ENCODE results near the gene PRSS50.
A peak's percentile ranks its signal among the peaks of the same experiment; 100 is the strongest.

Gene PRSS50

DNA sequence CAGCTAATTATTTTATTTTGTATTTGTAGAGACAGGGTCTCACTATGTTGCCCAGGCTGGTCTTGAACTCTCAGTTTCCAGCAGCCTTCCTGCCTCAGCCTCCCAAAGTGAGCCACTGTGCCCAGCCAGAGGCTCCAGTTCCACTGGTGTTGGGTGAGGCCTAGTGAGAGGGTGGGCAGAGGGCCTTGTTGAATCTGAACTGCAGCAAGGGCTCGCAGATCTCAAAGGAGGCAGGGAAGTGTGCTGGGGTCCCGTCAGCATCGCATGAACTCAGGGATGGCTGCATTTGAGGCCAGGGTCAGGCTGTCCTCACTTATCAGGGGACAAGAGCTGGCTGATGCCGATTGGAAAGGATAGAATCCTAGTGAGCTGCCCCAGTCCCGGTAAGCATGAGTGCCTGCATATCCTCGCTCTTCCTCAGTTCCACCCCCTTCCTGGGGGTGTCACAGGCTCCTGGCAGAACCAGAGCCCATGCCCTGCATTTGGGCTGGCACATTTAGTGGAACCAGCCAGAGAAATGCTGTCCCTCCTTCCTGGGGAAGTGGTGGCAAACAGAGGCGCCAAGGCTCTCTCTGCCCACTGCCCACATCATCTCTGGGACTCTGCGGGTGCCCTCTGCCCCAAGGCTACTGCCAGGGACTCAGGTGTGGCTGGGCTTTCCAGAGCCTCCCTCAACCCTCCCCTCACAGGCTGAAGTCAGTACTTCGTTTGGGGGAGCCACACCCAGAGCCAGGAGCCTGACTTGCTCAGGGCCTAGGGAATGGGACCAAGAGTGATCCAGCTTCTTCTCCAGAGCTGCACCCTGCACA, 48.3 kb downstream of the PRSS50 start:
- DNase-seq = peak; percentile 12

DNA sequence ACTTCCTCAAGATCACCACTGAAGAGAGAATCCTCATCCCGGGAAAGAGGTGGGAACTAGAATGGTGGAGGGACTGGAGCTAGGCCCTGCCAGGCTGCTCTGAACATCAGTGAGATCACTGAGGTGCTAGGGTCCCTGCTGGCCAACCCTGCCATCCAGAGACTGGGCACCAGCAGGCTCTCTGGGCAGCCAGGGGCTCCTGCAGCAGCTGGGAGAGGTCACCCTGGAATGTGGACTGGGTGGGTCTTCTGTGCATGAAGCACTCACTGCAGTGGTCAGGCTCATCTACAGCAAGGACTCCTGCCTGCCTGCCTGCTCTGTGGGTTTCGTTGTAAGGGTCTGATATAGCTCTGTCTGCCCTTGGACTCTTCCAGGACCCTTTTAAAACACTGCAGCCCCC, 49.1 kb downstream of the PRSS50 start:
- no peak for DNase-seq

DNA sequence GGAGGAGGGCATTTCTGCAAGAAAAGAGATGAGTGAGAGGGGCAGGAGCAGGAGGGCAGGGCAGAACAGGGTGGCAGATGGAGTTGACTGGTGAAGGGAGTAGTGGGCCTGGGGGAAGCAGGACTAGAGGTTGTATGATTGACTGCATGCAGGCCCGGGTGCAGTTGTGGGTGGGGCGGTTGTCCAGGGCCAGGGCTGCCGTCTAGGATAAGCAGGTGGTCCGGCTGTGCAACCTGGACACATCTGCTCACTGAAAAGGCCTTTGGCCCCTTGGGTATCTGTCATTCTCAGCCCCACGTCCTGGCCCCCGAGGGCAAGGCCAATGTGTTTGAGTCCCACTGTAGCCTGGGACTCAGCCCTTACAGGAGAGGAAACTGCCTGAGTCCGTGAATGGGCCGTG, 49.6 kb downstream of the PRSS50 start:
- peak; percentile 8 for DNase-seq

DNA sequence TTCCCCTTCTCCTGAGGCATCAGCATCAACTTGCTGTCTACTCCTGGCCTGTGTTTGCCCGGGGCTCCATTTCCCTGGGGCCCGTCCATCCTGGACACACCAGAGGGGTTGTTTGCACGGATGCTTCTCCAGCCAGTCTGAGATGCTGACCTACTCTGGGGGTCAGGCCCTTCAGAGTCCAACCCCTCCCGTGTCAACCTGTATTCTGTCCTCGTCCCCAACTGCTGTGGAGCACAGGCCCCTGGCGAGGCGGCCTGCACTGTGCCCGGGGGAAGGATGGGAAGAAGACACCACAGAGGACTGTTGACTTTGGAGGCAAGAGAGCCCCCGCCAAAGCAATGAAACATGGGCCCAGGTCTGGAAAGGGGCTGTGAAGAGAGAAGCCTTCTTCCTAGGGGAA, 50.0 kb downstream of the PRSS50 start:
- DNase-seq = no peak

DNA sequence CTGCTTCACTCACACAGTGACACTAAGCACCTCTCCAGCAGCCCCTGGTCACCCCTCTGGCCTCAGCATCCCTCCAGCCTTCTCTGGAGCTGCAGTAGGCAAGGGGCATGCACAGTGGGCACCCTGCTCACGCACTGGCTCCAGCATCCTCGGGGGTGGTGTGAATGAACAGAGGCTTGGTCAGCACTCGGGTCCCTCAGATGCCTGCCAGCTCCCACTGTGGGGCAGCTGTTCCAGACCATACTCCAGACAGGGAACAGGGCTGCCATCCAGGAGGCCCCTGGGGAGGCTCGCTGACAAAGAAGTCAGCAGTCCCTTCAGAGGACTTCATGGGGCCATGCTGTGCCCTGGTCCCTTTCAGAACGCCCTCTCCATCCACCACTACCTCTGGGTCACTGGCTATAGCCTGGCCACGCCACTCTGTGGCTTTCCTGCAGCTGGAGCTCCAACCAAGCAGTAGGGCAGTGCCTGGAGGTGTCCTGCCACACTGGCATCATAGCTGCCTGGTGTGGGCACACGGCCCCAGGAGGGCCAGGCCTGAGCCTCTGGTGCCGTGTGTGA, 50.5 kb downstream of the PRSS50 start:
- peak; percentile 10 for DNase-seq

DNA sequence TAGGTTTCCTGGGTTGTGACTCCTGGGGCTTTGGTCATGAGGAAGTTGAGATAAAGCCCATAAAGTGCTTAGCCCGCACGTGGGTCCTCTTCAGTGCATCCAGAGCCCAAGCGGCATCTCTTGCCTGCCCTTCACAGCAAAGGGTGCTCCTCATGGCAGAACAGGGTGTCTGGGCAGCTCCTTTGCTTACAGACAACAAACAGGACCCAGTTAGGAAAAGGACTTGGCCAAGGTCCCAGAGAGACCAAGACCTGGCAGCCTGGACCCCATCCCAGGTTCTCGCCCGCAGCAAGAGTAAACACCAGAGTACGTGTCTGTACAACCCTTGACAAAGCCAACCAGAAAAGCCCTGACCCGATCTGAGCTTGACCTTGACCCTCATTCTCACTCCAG, 51.2 kb downstream of the PRSS50 start:
- DNase-seq = no peak

DNA sequence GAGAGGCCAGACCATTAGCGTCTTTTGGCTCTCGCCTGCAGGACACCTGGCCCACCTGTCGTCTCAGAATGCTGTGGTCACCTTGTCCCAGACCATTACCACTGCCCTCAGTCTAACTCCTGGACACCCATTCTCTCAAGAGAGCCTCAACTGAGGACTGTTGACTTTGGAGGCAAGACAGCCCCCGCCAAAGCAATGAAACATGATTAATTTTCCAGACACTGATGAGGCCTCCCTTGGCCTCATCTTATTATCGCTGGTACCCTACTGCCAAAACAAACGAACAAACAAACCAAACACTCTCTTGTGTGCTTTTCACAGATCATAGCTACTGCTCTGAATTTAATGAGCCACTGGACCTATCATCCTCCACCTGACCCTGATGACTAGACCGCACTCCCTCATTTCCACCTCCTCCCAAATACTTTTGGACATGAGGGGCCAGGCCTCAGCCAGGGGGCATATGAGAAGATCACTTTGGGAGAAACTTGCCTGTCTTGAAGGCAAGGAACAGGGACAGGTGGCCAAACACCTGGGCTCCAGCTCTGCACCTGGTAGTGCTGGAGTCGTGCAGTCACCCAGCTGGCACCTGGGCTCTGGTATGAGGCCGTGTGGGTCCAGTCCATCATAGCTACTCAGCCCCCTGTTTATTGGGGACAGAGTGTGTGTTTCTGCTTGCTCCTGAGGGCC, 51.8 kb downstream of the PRSS50 start:
- DNase-seq = peak; percentile 18

DNA sequence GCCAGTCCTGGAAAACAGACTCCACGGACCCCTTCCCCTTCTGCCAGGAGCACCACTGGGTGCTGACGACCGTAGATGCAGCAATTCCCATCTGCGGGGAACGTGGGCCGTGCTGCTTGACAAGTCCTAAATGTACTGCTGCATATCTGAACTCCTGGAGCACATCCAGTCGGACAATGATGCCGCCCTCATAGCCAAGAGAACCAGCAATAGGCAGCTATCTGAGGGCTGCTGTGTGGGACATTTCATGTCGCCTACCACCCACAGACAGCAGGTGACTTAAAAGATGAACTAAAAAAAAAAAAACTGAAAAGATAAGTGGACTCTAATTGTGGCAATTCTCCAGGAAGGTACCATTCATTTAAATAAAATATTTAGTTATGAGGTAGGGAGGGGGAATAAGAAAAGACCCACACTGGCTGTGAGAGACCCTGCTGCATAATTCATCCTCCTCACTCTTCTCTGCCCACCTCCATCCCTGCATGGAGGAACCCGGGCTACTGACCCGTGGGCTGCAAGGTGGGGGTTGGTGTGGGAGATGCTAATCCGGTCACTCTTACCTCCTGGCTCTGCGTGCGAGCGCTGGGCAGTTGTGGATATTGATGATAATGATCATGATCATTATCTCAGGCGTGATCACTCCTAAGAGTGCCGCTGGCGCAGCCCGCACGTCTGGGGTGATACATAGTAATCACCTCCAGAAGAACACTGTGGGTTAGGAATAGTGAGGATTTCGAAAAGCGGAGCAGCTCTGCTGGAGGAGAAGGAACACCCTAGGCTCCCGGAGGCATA, 52.5 kb downstream of the PRSS50 start:
- DNase-seq = no peak

DNA sequence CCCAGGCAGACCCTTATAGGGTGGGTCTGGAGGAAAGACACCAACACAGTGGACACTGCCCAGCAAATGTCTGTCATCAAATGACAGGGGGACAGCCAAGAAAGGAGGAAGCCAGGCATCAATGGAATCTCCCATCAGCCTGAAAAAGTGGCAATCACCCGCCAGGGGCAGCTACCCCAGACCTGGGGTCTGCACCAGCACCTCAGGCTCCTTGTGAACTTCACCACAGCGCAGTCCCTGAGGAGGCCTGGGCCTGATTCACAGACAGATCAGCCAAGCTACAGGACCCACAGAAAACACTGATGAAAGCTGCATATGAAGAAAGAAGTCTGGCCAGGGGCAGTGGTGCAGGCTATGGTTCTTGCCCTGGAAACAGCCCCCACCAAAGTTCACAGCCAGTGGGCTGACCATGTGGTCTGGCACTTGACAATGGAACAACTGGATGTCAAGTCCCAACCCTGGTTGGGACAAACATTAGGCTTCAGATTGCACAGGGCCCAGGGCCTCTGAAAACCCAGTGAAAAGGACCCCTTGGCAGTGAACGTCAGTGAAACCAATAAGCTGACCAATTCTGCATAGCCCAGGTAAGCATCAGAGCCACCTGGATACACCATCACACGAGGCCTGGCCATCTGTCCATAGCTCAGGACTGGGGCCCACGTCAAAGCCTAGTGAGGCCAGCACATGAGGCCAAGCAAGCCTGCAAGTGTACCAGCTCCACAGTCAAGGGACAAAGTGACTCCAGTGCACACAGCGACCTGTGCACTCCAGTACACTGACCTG, 53.3 kb downstream of the PRSS50 start:
- peak; percentile 14 for DNase-seq

DNA sequence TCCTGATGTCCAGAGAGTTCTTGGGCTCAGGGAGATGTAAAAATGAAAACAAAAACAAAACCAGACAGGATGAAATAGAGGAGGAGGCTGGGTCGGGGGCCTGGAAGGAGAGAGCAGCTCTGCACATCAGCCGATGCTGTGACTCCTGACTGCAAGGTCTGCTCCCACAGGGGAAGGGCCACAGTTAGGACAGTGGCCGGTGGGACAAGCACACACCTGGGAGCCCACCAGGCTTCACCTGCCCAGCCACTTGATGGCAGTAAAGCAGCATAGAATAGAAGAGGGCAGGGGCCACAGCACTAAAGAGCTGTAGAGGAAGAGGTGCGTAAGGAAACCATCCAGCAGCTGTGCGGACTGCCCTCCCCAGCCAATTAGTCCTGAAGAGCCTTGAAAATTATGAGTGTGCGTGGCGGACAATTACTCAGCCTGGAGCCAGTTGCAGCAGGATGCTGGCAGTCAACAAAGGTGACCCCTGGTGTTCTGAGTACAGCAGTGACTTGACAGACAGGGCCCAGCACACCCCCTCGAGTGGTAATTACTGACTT, 54.0 kb downstream of the PRSS50 start:
- peak; percentile 42 for DNase-seq

DNA sequence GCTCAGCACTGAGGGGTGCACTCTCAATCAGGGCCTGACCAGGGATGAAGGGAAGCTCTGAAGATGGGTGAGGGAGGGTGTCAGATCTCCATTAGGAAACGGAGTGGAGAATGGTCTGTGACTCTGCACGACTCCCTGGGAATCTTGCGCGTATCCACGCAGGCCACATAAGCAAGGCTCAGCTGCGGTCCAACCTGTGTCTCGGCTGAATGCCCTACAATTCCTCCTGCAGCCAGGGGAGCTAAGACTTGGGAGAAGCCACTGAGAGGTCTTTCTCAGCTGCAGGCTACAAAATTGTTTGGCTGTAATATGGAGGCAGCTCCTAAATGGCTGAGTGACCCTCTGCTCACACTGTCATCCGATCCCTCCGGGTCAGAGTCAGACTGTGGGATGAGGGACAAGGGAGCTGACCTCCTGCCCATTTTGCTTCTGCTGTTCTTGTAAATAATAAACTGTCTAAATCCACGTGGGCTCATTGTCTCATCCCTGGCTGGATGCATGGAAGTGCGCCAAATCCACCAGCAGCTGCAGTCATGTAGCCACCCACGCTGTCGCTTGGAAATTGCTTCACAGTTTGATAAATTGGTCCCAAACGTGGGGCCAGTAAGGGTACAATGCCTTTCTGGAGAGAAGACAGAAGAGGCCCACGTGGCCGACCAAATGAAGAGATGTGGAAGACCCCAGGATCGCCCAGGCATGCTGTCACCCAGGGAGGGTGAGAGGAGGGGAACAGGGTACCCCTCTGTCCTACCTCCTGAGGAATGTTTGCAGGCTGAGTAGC, 54.7 kb downstream of the PRSS50 start:
- DNase-seq = peak; percentile 84

All from right hindlimb (tissue), 1 donor.